CD4-positive, CD25-positive, alpha-beta regulatory T cell (primary cell): ENCODE results near the gene CTF1. TPM values are rescaled to one million over a fixed set of nuclear protein-coding genes. Genes with fewer than 3 reads are reported as not detected.

Source experiments
- ATAC-seq, 2 donors: fragments of 150-1000 bp; cut with Tn5 transposase; one replicate each; pipeline ENCODE4 v1.10.0; 2021; ENCODE audit warnings: low read depth in 2 of 2, moderate number of reproducible peaks in 2 of 2, moderate library complexity in 1 of 2
- DNase-seq, 3 donors: peaks; one replicate each; pipeline versions ENCODE4 v3.0.0 to v3.0.0-alpha.2; 2012 to 2022; ENCODE audit warnings: mixed read lengths in 1 of 3
- H3K27ac ChIP-seq: one replicate; pipeline ENCODE4 v1.7.0; 2013; ENCODE audit warnings: mild to moderate bottlenecking, low read length; ENCODE audit not compliant: insufficient read depth, poor library complexity, severe bottlenecking
- H3K27me3 ChIP-seq: one replicate; pipeline ENCODE4 v1.7.0; 2013; ENCODE audit warnings: low read length; ENCODE audit not compliant: control insufficient read depth, insufficient read depth
- H3K36me3 ChIP-seq: one replicate; pipeline ENCODE4 v1.7.0; 2013; ENCODE audit warnings: mild to moderate bottlenecking, low read length, moderate library complexity; ENCODE audit not compliant: control insufficient read depth, insufficient read depth
- H3K4me1 ChIP-seq: 2 replicates; pipeline ENCODE4 v1.7.0; 2013; ENCODE audit warnings: mild to moderate bottlenecking, low read length; ENCODE audit not compliant: insufficient read depth, control insufficient read depth, poor library complexity, severe bottlenecking
- H3K4me3 ChIP-seq: one replicate; pipeline ENCODE4 v1.7.0; 2013; ENCODE audit warnings: low read depth, mild to moderate bottlenecking, low read length, moderate library complexity
- H3K9me3 ChIP-seq, 2 experiments: 1 replicate in 1 of 2; 2 replicates in 1 of 2; pipeline ENCODE4 v1.7.0; 2013; ENCODE audit warnings: low read length in 2 of 2, mild to moderate bottlenecking in 1 of 2, moderate library complexity in 1 of 2; ENCODE audit not compliant: control insufficient read depth in 2 of 2
- H3K27ac Mint-ChIP-seq, 3 donors: one replicate each; pipeline ENCODE4 v1.8.0; 2020 to 2022; ENCODE audit warnings: mild to moderate bottlenecking in 3 of 3, mixed read lengths in 3 of 3, moderate library complexity in 2 of 3
- H3K27me3 Mint-ChIP-seq: one replicate; pipeline ENCODE4 v1.8.0; 2022; ENCODE audit warnings: mild to moderate bottlenecking, mixed read lengths
- H3K36me3 Mint-ChIP-seq: one replicate; pipeline ENCODE4 v1.8.0; 2020; ENCODE audit warnings: mixed read lengths
- H3K4me1 Mint-ChIP-seq, 4 donors: one replicate each; pipeline ENCODE4 v1.8.0; 2020 to 2022; ENCODE audit warnings: mixed read lengths in 4 of 4, mild to moderate bottlenecking in 1 of 4
- H3K4me3 Mint-ChIP-seq, 4 donors: one replicate each; pipeline ENCODE4 v1.8.0; 2020 to 2022; ENCODE audit warnings: mild to moderate bottlenecking in 4 of 4, mixed read lengths in 4 of 4, moderate library complexity in 3 of 4
- H3K9me3 Mint-ChIP-seq, 7 donors: one replicate each; pipeline ENCODE4 v1.8.0; 2020 to 2022; ENCODE audit warnings: mixed read lengths in 7 of 7, mild to moderate bottlenecking in 3 of 7, moderate library complexity in 2 of 7
- polyA plus RNA-seq, 4 donors: library from polyadenylated mRNA; unstranded; fragments of 300-500 nt; fragmentation: Illumina TruSeq; gene quantifications; one replicate each; pipeline ENCODE4 v1.2.3, GENCODE V29; 2021
- total RNA-seq: library from RNA; stranded (reverse); gene quantifications from one replicate; pipeline ENCODE4 v1.2.3, GENCODE V29; 2022

CTF1 gene
- total and polyA plus RNA-seq, 5 donors from 2014 or later = 0.30 TPM; not detected in 4

GRCh38 chr16:30876867-30877266 is 19.5 kb upstream of the CTF1 start:
- peaks cover 13% of the 10 kb centered on the region for H3K36me3 Mint-ChIP-seq
- peak overlapping the region; percentile 91 to 98 (median 95) for H3K27ac Mint-ChIP-seq
- H3K27ac ChIP-seq = peak overlapping the region; percentile 89
- DNase-seq (no peak), ATAC-seq (no peak)
- no peaks in the 10 kb centered on the region for H3K9me3 ChIP-seq
- H3K4me1 Mint-ChIP-seq = peaks cover 15 to 48% (median 25%) of the 10 kb centered on the region in 4 donors
- peak overlapping the region; percentile 93 to 99 (median 96) for H3K4me3 Mint-ChIP-seq
- no peaks in the 10 kb centered on the region for H3K27me3 Mint-ChIP-seq
- H3K4me3 ChIP-seq = peak overlapping the region; percentile 91
- H3K27me3 ChIP-seq = no peaks in the 10 kb centered on the region
- no peaks in the 10 kb centered on the region for H3K9me3 Mint-ChIP-seq
- peaks cover 9% of the 10 kb centered on the region for H3K36me3 ChIP-seq
- peaks cover 26% of the 10 kb centered on the region for H3K4me1 ChIP-seq

GRCh38 chr16:30882429-30883310 is 13.7 kb upstream of the CTF1 start:
- Histone ChIP-seq H3K9me3 (no peaks in the 10 kb centered on the region), H3K27ac (no peak overlapping the region), H3K4me3 (no peak overlapping the region), H3K27me3 (no peaks in the 10 kb centered on the region), H3K36me3 (peaks cover 25% of the 10 kb centered on the region), H3K4me1 (peaks cover 2% of the 10 kb centered on the region)
- H3K27me3 Mint-ChIP-seq = no peaks in the 10 kb centered on the region
- ATAC-seq (peak in 1 of 2 donors; percentile 18), DNase-seq (peak in 1 of 3 donors; percentile 60)
- H3K9me3 Mint-ChIP-seq = no peaks in the 10 kb centered on the region
- peak overlapping the region; percentile 27 to 73 (median 62) for H3K27ac Mint-ChIP-seq
- peaks cover 22% of the 10 kb centered on the region for H3K36me3 Mint-ChIP-seq
- peak overlapping the region in 1 of 4 donors; percentile 38 for H3K4me3 Mint-ChIP-seq
- H3K4me1 Mint-ChIP-seq = peaks cover 3 to 38% (median 17%) of the 10 kb centered on the region in 4 donors

GRCh38 chr16:30884760-30885159 is 11.7 kb upstream of the CTF1 start:
- H3K27ac Mint-ChIP-seq = peak overlapping the region in 2 of 3 donors; percentile 1 to 28
- Histone ChIP-seq H3K27me3 (no peaks in the 10 kb centered on the region), H3K27ac (no peak overlapping the region), H3K4me1 (peaks cover 2% of the 10 kb centered on the region), H3K4me3 (no peak overlapping the region), H3K9me3 (no peaks in the 10 kb centered on the region), H3K36me3 (peaks cover 30% of the 10 kb centered on the region)
- peaks cover 3 to 33% (median 22%) of the 10 kb centered on the region in 4 donors for H3K4me1 Mint-ChIP-seq
- H3K27me3 Mint-ChIP-seq = no peaks in the 10 kb centered on the region
- peak overlapping the region in 1 of 4 donors; percentile 47 for H3K4me3 Mint-ChIP-seq
- no peak for DNase-seq
- H3K36me3 Mint-ChIP-seq = peaks cover 24% of the 10 kb centered on the region
- no peaks in the 10 kb centered on the region for H3K9me3 Mint-ChIP-seq
- ATAC-seq = no peak

- DNase-seq (no peak), ATAC-seq (no peak)
- Mint-ChIP-seq H3K27ac (peak overlapping the region in 1 of 3 donors; percentile 28), H3K4me3 (peak overlapping the region in 1 of 4 donors; percentile 47), H3K36me3 (peaks cover 27% of the 10 kb centered on the region), H3K27me3 (no peaks in the 10 kb centered on the region), H3K9me3 (no peaks in the 10 kb centered on the region), H3K4me1 (peaks cover 3 to 33% (median 22%) of the 10 kb centered on the region in 4 donors)
- Histone ChIP-seq H3K27ac (no peak overlapping the region), H3K9me3 (no peaks in the 10 kb centered on the region), H3K36me3 (peaks cover 33% of the 10 kb centered on the region), H3K27me3 (no peaks in the 10 kb centered on the region), H3K4me3 (no peak overlapping the region), H3K4me1 (peaks cover 2% of the 10 kb centered on the region)
These were observed 11.2 kb upstream of the CTF1 start for GRCh38 chr16:30885196-30885595.

- peaks cover 3 to 28% (median 20%) of the 10 kb centered on the region in 4 donors for H3K4me1 Mint-ChIP-seq
- H3K36me3 Mint-ChIP-seq = peaks cover 27% of the 10 kb centered on the region
- no peaks in the 10 kb centered on the region for H3K27me3 Mint-ChIP-seq
- no peaks in the 10 kb centered on the region for H3K9me3 Mint-ChIP-seq
- no peak overlapping the region for H3K4me3 Mint-ChIP-seq
- peak overlapping the region in 2 of 3 donors; percentile 63 to 83 for H3K27ac Mint-ChIP-seq
- Histone ChIP-seq H3K36me3 (peaks cover 33% of the 10 kb centered on the region), H3K4me3 (no peak overlapping the region), H3K4me1 (peaks cover 2% of the 10 kb centered on the region), H3K9me3 (no peaks in the 10 kb centered on the region), H3K27ac (no peak overlapping the region), H3K27me3 (no peaks in the 10 kb centered on the region)
- ATAC-seq (no peak), DNase-seq (no peak)
These were observed 10.3 kb upstream of the CTF1 start for GRCh38 chr16:30886145-30886544.

GRCh38 chr16:30887927-30888326 is 8.5 kb upstream of the CTF1 start:
- no peak overlapping the region for H3K27ac ChIP-seq
- no peak for DNase-seq
- no peak overlapping the region for H3K4me3 ChIP-seq
- H3K9me3 Mint-ChIP-seq = no peaks in the 10 kb centered on the region
- no peak for ATAC-seq
- H3K36me3 ChIP-seq = peaks cover 27% of the 10 kb centered on the region
- H3K27me3 ChIP-seq = no peaks in the 10 kb centered on the region
- peaks cover 23% of the 10 kb centered on the region for H3K36me3 Mint-ChIP-seq
- no peak overlapping the region for H3K27ac Mint-ChIP-seq
- H3K9me3 ChIP-seq = no peaks in the 10 kb centered on the region
- H3K27me3 Mint-ChIP-seq = no peaks in the 10 kb centered on the region
- H3K4me1 Mint-ChIP-seq = peaks cover 3 to 26% (median 16%) of the 10 kb centered on the region in 4 donors
- peaks cover 10% of the 10 kb centered on the region for H3K4me1 ChIP-seq
- H3K4me3 Mint-ChIP-seq = no peak overlapping the region

GRCh38 chr16:30888856-30889499 is 7.4 kb upstream of the CTF1 start:
- ATAC-seq (no peak), DNase-seq (no peak)
- H3K27ac Mint-ChIP-seq = peak overlapping the region in 1 of 3 donors; percentile 65
- Histone ChIP-seq H3K27ac (no peak overlapping the region), H3K4me3 (no peak overlapping the region), H3K4me1 (peaks cover 16% of the 10 kb centered on the region), H3K27me3 (no peaks in the 10 kb centered on the region), H3K36me3 (peaks cover 26% of the 10 kb centered on the region), H3K9me3 (no peaks in the 10 kb centered on the region)
- peak overlapping the region in 1 of 4 donors; percentile 71 for H3K4me3 Mint-ChIP-seq
- peaks cover 22% of the 10 kb centered on the region for H3K36me3 Mint-ChIP-seq
- peaks cover 4% of the 10 kb centered on the region for H3K27me3 Mint-ChIP-seq
- H3K4me1 Mint-ChIP-seq = peaks cover 3 to 28% (median 18%) of the 10 kb centered on the region in 4 donors
- H3K9me3 Mint-ChIP-seq = no peaks in the 10 kb centered on the region
